Measurements from ENCODE around the gene MAGEA9.
"Not testable (repeated sequence)": the region's sequence is repeated elsewhere in the genome, so short reads cannot be mapped to it uniquely, and the experiment has no call there.

Gene MAGEA9

GRCh38 chrX:149781727-149782126, at the start of gene MAGEA9:
Gene MAGEA9 (plus strand): TSS chrX:149781930. CDS start chrX:149786211, 4,281 bp downstream.
- DNase-seq = not testable (repeated sequence)

GRCh38 chrX:149742269-149742668, 39.5 kb upstream of the MAGEA9 start:
- DNase-seq = not testable (repeated sequence)

- DNase-seq = not testable (repeated sequence)
These were observed 35.2 kb upstream of the MAGEA9 start for GRCh38 chrX:149746390-149747007.

- DNase-seq = no peak
These were observed 24.3 kb upstream of the MAGEA9 start for GRCh38 chrX:149757206-149758067.

GRCh38 chrX:149758068-149758714, 23.5 kb upstream of the MAGEA9 start:
- DNase-seq = no peak

GRCh38 chrX:149758715-149759078, 23.0 kb upstream of the MAGEA9 start:
- DNase-seq = not testable (repeated sequence)

GRCh38 chrX:149759824-149760223, 21.9 kb upstream of the MAGEA9 start:
- DNase-seq = no peak

- DNase-seq = no peak
These were observed 20.8 kb upstream of the MAGEA9 start for GRCh38 chrX:149760965-149761364.

GRCh38 chrX:149761858-149762674, 19.7 kb upstream of the MAGEA9 start:
- not testable (repeated sequence) for DNase-seq

GRCh38 chrX:149762696-149763614, 18.8 kb upstream of the MAGEA9 start:
- DNase-seq = no peak

- DNase-seq = not testable (repeated sequence)
These were observed 11.4 kb upstream of the MAGEA9 start for GRCh38 chrX:149770344-149770743.

GRCh38 chrX:149773026-149773425, 8.7 kb upstream of the MAGEA9 start:
- not testable (repeated sequence) for DNase-seq

- DNase-seq = not testable (repeated sequence)
These were observed 8.0 kb upstream of the MAGEA9 start, which contains the start of gene HSFX1 for GRCh38 chrX:149773768-149774167. Gene HSFX1 (plus strand): TSS chrX:149774068. CDS start chrX:149774682, 614 bp downstream.

GRCh38 chrX:149777999-149778398, 3.7 kb upstream of the MAGEA9 start:
- DNase-seq = not testable (repeated sequence)

GRCh38 chrX:149795531-149795930, 13.8 kb downstream of the MAGEA9 start:
- not testable (repeated sequence) for DNase-seq

GRCh38 chrX:149799095-149799714, 17.5 kb downstream of the MAGEA9 start:
- DNase-seq = peak in 1 of 2 experiments; percentile 53

- DNase-seq = peak in 1 of 2 experiments; percentile 34
These were observed 18.2 kb downstream of the MAGEA9 start for GRCh38 chrX:149799938-149800337.

- DNase-seq = no peak
These were observed 21.8 kb downstream of the MAGEA9 start for GRCh38 chrX:149803458-149804062.

GRCh38 chrX:149804102-149804501, 22.4 kb downstream of the MAGEA9 start:
- DNase-seq = no peak

GRCh38 chrX:149807747-149808458, 26.2 kb downstream of the MAGEA9 start:
- no peak for DNase-seq
